Breast epithelium (tissue), 4 donors: ENCODE data around the gene RALY. TPM values are rescaled to one million over a fixed set of nuclear protein-coding genes. Genes with fewer than 3 reads are reported as not detected.

Source experiments
- DNase-seq, 2 donors: peaks; one replicate each; pipeline ENCODE4 v3.0.0-alpha.2; 2019; ENCODE audit warnings: low spot score in 2 of 2
- H3K27ac ChIP-seq, 2 donors: fragments of 200-600 bp; sonication (generic) in 1 of 2; one replicate each; pipeline ENCODE4 v1.5.1; 2016 to 2019; ENCODE audit warnings: mild to moderate bottlenecking in 1 of 2
- H3K27me3 ChIP-seq, 2 donors: fragments of 200-600 bp; sonication (generic) in 1 of 2; one replicate each; pipeline versions ENCODE4 v1.5.1 to v1.6.0; 2017 to 2019; ENCODE audit warnings: control low read depth in 1 of 2, mild to moderate bottlenecking in 1 of 2
- H3K36me3 ChIP-seq: fragments of 200-600 bp; one replicate; pipeline ENCODE4 v1.5.1; 2019
- H3K4me1 ChIP-seq, 2 donors: fragments of 200-600 bp; sonication (generic); one replicate each; pipeline ENCODE4 v1.5.1; 2016 to 2019; ENCODE audit warnings: control low read depth in 1 of 2
- H3K4me3 ChIP-seq, 3 donors: fragments of 200-600 bp; sonication (generic); 1 replicate in 2 of 3; 2 replicates in 1 of 3; pipeline ENCODE4 v1.5.1; 2016 to 2019; ENCODE audit warnings: mild to moderate bottlenecking in 3 of 3, moderate library complexity in 2 of 3
- H3K9me3 ChIP-seq, 2 donors: fragments of 200-600 bp; sonication (generic) in 1 of 2; one replicate each; pipeline ENCODE4 v1.5.1; 2016 to 2019; ENCODE audit warnings: control low read depth in 1 of 2
- CTCF ChIP-seq, 3 donors: fragments of 450-650 bp; IDR thresholded peaks; one replicate each; pipeline ENCODE4 v1.5.1; 2016 to 2017; ENCODE audit warnings: antibody characterized with exemption in 3 of 3, mild to moderate bottlenecking in 3 of 3, moderate library complexity in 3 of 3
- POLR2A ChIP-seq: fragments of 450-650 bp; IDR thresholded peaks from one replicate; pipeline ENCODE4 v1.6.1; 2016; ENCODE audit warnings: antibody characterized with exemption, mild to moderate bottlenecking, moderate library complexity
- POLR2AphosphoS5 ChIP-seq, 3 donors: sonication (generic); formaldehyde crosslinking; IDR thresholded peaks; one replicate each; pipeline ENCODE4 v1.6.1; 2017; ENCODE audit warnings: antibody characterized with exemption in 3 of 3
- intact Hi-C: fragments of 100-400 bp; cut with DNase I; formaldehyde crosslinking; loops from one replicate; pipeline ENCODE4 v1.15.1; 2023; ENCODE audit warnings: low total_unique reads
- total RNA-seq, 3 donors: library from RNA; depleted of rRNA; stranded (reverse); fragments of >200 nt; gene quantifications; one replicate each; pipeline ENCODE4 v1.1.0, GENCODE V29; 2016

Gene RALY
- total RNA-seq, 3 donors from 2014 or later, result 73.5 to 120 (median 96.4) TPM

- H3K4me3 ChIP-seq, result no peak overlapping the region
- H3K36me3 ChIP-seq, result no peaks in the 10 kb centered on the region
- intact Hi-C loops, result no loop called here
- H3K4me1 ChIP-seq, result peaks cover 0 to 4% of the 10 kb centered on the region in 2 donors
- DNase-seq, result no peak
- H3K27me3 ChIP-seq, result no peaks in the 10 kb centered on the region
- H3K27ac ChIP-seq, result no peak overlapping the region
- no peak for TF ChIP-seq POLR2A
- no peak for TF ChIP-seq CTCF (IDR thresholded peaks at IDR 0.05)
- no peak for TF ChIP-seq POLR2AphosphoS5 (IDR thresholded peaks at IDR 0.05)
- no peaks in the 10 kb centered on the region for H3K9me3 ChIP-seq
These were observed 86.1 kb downstream of the RALY start for GRCh38 chr20:34079818-34080217.

- TF ChIP-seq POLR2AphosphoS5 (IDR thresholded peaks at IDR 0.05), result no peak
- TF ChIP-seq POLR2A, result no peak
- TF ChIP-seq CTCF (IDR thresholded peaks at IDR 0.05), result no peak
- Histone ChIP-seq H3K4me1 (peaks cover 0 to 4% of the 10 kb centered on the region in 2 donors), H3K36me3 (no peaks in the 10 kb centered on the region), H3K4me3 (no peak overlapping the region), H3K27me3 (no peaks in the 10 kb centered on the region), H3K9me3 (no peaks in the 10 kb centered on the region), H3K27ac (peak overlapping the region; percentile 67 to 77)
- no peak for DNase-seq
- intact Hi-C loops, result no loop called here
These were observed 88.6 kb downstream of the RALY start for GRCh38 chr20:34082232-34082887.

GRCh38 chr20:34083137-34083536, 89.4 kb downstream of the RALY start:
- H3K9me3 ChIP-seq, result no peaks in the 10 kb centered on the region
- H3K36me3 ChIP-seq, result no peaks in the 10 kb centered on the region
- H3K4me3 ChIP-seq, result no peak overlapping the region
- peak in 1 of 3 donors; percentile 28 for TF ChIP-seq POLR2AphosphoS5 (IDR thresholded peaks at IDR 0.05)
- TF ChIP-seq POLR2A, result no peak
- peaks cover 0 to 4% of the 10 kb centered on the region in 2 donors for H3K4me1 ChIP-seq
- DNase-seq, result peak in 1 of 2 donors; percentile 74
- H3K27ac ChIP-seq, result peak overlapping the region; percentile 67 to 77
- H3K27me3 ChIP-seq, result no peaks in the 10 kb centered on the region
- intact Hi-C loops, result no loop called here

GRCh38 chr20:34083781-34084180, 90.1 kb downstream of the RALY start:
- peak overlapping the region; percentile 67 to 77 for H3K27ac ChIP-seq
- H3K4me1 ChIP-seq, result peaks cover 0 to 4% of the 10 kb centered on the region in 2 donors
- TF ChIP-seq POLR2AphosphoS5 (IDR thresholded peaks at IDR 0.05) (no peak), POLR2A (no peak), CTCF (IDR thresholded peaks at IDR 0.05) (no peak)
- no peaks in the 10 kb centered on the region for H3K36me3 ChIP-seq
- H3K9me3 ChIP-seq, result no peaks in the 10 kb centered on the region
- no peak overlapping the region for H3K4me3 ChIP-seq
- no peaks in the 10 kb centered on the region for H3K27me3 ChIP-seq
- DNase-seq, result no peak
- intact Hi-C loops, result no loop called here

GRCh38 chr20:34084227-34084923, 90.7 kb downstream of the RALY start:
- Histone ChIP-seq H3K27me3 (no peaks in the 10 kb centered on the region), H3K4me1 (peaks cover 0 to 4% of the 10 kb centered on the region in 2 donors), H3K27ac (peak overlapping the region; percentile 67 to 77), H3K4me3 (no peak overlapping the region), H3K9me3 (no peaks in the 10 kb centered on the region), H3K36me3 (no peaks in the 10 kb centered on the region)
- no peak for DNase-seq
- TF ChIP-seq POLR2A (no peak), CTCF (IDR thresholded peaks at IDR 0.05) (no peak), POLR2AphosphoS5 (IDR thresholded peaks at IDR 0.05) (no peak)
- intact Hi-C loops, result no loop called here
